C4-2B (cell line): ENCODE measurements around the gene KDM4E.

Source experiments
- ZFX ChIP-seq: fragments of 450-650 bp; IDR thresholded peaks from 2 replicates; pipeline ENCODE4 v1.6.1; 2017
- TF ChIP-seq, protein P1 (sequence below): fragments of 450-650 bp; conservative IDR thresholded peaks from 2 replicates; pipeline ENCODE4 v1.5.1; 2017; ENCODE audit warnings: mild to moderate bottlenecking

GRCh38 chr11:95074792-95075563, 49.9 kb downstream of the KDM4E start:
- TF ChIP-seq, protein P1, sequence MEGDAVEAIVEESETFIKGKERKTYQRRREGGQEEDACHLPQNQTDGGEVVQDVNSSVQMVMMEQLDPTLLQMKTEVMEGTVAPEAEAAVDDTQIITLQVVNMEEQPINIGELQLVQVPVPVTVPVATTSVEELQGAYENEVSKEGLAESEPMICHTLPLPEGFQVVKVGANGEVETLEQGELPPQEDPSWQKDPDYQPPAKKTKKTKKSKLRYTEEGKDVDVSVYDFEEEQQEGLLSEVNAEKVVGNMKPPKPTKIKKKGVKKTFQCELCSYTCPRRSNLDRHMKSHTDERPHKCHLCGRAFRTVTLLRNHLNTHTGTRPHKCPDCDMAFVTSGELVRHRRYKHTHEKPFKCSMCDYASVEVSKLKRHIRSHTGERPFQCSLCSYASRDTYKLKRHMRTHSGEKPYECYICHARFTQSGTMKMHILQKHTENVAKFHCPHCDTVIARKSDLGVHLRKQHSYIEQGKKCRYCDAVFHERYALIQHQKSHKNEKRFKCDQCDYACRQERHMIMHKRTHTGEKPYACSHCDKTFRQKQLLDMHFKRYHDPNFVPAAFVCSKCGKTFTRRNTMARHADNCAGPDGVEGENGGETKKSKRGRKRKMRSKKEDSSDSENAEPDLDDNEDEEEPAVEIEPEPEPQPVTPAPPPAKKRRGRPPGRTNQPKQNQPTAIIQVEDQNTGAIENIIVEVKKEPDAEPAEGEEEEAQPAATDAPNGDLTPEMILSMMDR = no peak
- TF ChIP-seq ZFX = no peak
